Fibroblast of lung (primary cell): Measurements from ENCODE around the gene DBR1.

Experiments used
- CTCF ChIP-seq, 2 donors: IDR thresholded peaks in 1 of 2; conservative IDR thresholded peaks in 1 of 2; 1 replicate in 1 of 2; 2 replicates in 1 of 2; pipeline ENCODE4 v1.5.1; 2011 to 2012; ENCODE audit warnings: low read length in 2 of 2, control low read depth in 1 of 2, inconsistent platforms in 1 of 2, low read depth in 1 of 2, mild to moderate bottlenecking in 1 of 2
- EZH2 ChIP-seq: IDR thresholded peaks from 2 replicates; pipeline ENCODE4 v1.5.1; 2012; ENCODE audit warnings: low read length, control low read depth, mild to moderate bottlenecking; ENCODE audit errors: missing control alignments

GRCh38 chr3:138186803-138187295 lies 12.1 kb upstream of the DBR1 start:
- TF ChIP-seq CTCF (conservative IDR thresholded peaks at IDR 0.05 in 1 of 2, IDR thresholded peaks at IDR 0.05 in 1 of 2; ENCODE audit: low read depth in 1 of 2, low read length in 2 of 2): no peak
- no peak for TF ChIP-seq EZH2
